A549 (cell line): ENCODE data around the gene LRRC51. TPM values are rescaled to one million over a fixed set of nuclear protein-coding genes. Genes with fewer than 3 reads are reported as not detected.
A peak's percentile ranks its signal among the peaks of the same experiment; 100 is the strongest.

ENCODE experiments used
- ATAC-seq, 2 experiments: fragments of 200-7000 bp in 1 of 2; fragments of >200 bp in 1 of 2; cut with Nextera tagmentation in 1 of 2; cut with Tn5 transposase in 1 of 2; 3 replicates each; pipeline versions ENCODE4 v1.8.0 to v1.9.1; 2018 to 2020; ENCODE audit warnings: mild to moderate bottlenecking in 1 of 2, moderate library complexity in 1 of 2
- CTCF ChIA-PET: fragments of 300-600 bp; sonication (Branson Sonifier 250); formaldehyde crosslinking; extraction: SDS; loops from one replicate; lab custom pipeline; 2021; ENCODE audit warnings: antibody characterized with exemption, inconsistent platforms; lab: Yijun Ruan, JAX
- POLR2A ChIA-PET: fragments of 350-600 bp; formaldehyde crosslinking; extraction: SDS; loops from one replicate; lab custom pipeline; 2021; ENCODE audit warnings: antibody characterized with exemption, inconsistent platforms; lab: Yijun Ruan, JAX
- DNase-seq, 2 experiments: peaks; one replicate each; pipeline versions ENCODE4 v3.0.0 to v3.0.0-alpha.2; 2011 to 2016; ENCODE audit warnings: low read depth in 1 of 2, low spot score in 1 of 2
- FAIRE-seq: peaks from 2 replicates; lab custom pipeline; 2011; peaks lifted over from hg19 to GRCh38; lab: Jason Lieb, UNC
- H3K27ac ChIP-seq, 2 experiments: fragments of >200 bp; sonication (Bioruptor Twin); formaldehyde crosslinking; 3 replicates each; pipeline ENCODE4 v1.5.1; 2016 to 2017
- H3K4me1 ChIP-seq: fragments of >200 bp; sonication (Bioruptor Twin); formaldehyde crosslinking; 3 replicates; pipeline ENCODE4 v1.6.1; 2016
- H3K4me2 ChIP-seq: fragments of >200 bp; sonication (Bioruptor Twin); formaldehyde crosslinking; 3 replicates; pipeline ENCODE4 v1.6.1; 2016
- H3K4me3 ChIP-seq: fragments of >200 bp; sonication (Bioruptor Twin); formaldehyde crosslinking; 3 replicates; pipeline ENCODE4 v1.5.1; 2016
- H3K9me3 ChIP-seq: fragments of >200 bp; sonication (Bioruptor Twin); formaldehyde crosslinking; 3 replicates; pipeline ENCODE4 v1.6.1; 2016
- ATOH8 ChIP-seq: fragments of 250-450 bp; sonication (Bioruptor Pico); IDR thresholded peaks from 2 replicates; pipeline ENCODE4 v1.5.0; 2020; ENCODE audit warnings: low read depth, mild to moderate bottlenecking, moderate library complexity
- BHLHE40 ChIP-seq: IDR thresholded peaks from 2 replicates; pipeline ENCODE4 v1.6.1; 2012; ENCODE audit warnings: low read depth, low read length, inconsistent platforms
- CEBPB ChIP-seq, 2 experiments: fragments of >200 bp in 1 of 2; sonication (Bioruptor Twin) in 1 of 2; formaldehyde crosslinking in 1 of 2; IDR thresholded peaks; 2 replicates each; pipeline ENCODE4 v1.6.1; 2012 to 2016
- ESRRA ChIP-seq: fragments of 150-350 bp; IDR thresholded peaks from 2 replicates; pipeline ENCODE4 v1.6.1; 2014; ENCODE audit warnings: mild to moderate bottlenecking, low read length, borderline replicate concordance
- FOSB ChIP-seq: fragments of 250-450 bp; sonication (Bioruptor Pico); IDR thresholded peaks from 2 replicates; pipeline ENCODE4 v1.5.0; 2020; ENCODE audit warnings: mild to moderate bottlenecking, moderate library complexity
- FOSL2 ChIP-seq, 2 experiments: fragments of 450-650 bp in 1 of 2; fragments of >200 bp in 1 of 2; sonication (Bioruptor Twin) in 1 of 2; formaldehyde crosslinking; IDR thresholded peaks; 2 replicates each; pipeline versions ENCODE4 v1.5.0 to v1.6.1; 2016 to 2020; ENCODE audit warnings: mild to moderate bottlenecking in 1 of 2, moderate library complexity in 1 of 2
- FOXS1 ChIP-seq: fragments of 250-450 bp; sonication (Bioruptor Pico); IDR thresholded peaks from 2 replicates; pipeline ENCODE4 v1.5.0; 2020; ENCODE audit warnings: mild to moderate bottlenecking, moderate library complexity
- GATA3 ChIP-seq: IDR thresholded peaks from 2 replicates; pipeline ENCODE4 v1.6.1; 2012; ENCODE audit warnings: borderline replicate concordance
- HDAC2 ChIP-seq: fragments of 200-600 bp; sonication (generic); IDR thresholded peaks from 2 replicates; pipeline ENCODE4 v1.6.1; 2016
- HEYL ChIP-seq: fragments of 250-450 bp; sonication (Bioruptor Pico); IDR thresholded peaks from 2 replicates; pipeline ENCODE4 v1.8.0; 2021; ENCODE audit warnings: mild to moderate bottlenecking, moderate library complexity
- HOXA7 ChIP-seq: fragments of 250-450 bp; sonication (Bioruptor Pico); IDR thresholded peaks from 2 replicates; pipeline ENCODE4 v1.5.0; 2020; ENCODE audit warnings: mild to moderate bottlenecking, moderate library complexity
- HOXB13 ChIP-seq: fragments of 250-450 bp; sonication (Bioruptor Pico); IDR thresholded peaks from 2 replicates; pipeline ENCODE4 v1.5.0; 2020; ENCODE audit warnings: low read depth, mild to moderate bottlenecking, moderate library complexity
- KDM1A ChIP-seq: fragments of 200-600 bp; sonication (generic); IDR thresholded peaks from 2 replicates; pipeline ENCODE4 v1.6.1; 2016; ENCODE audit warnings: low read depth, mild to moderate bottlenecking
- KDM5A ChIP-seq: fragments of 200-600 bp; sonication (generic); IDR thresholded peaks from 2 replicates; pipeline ENCODE4 v1.6.1; 2016; ENCODE audit warnings: antibody characterized with exemption, mild to moderate bottlenecking
- MAZ ChIP-seq: fragments of 150-350 bp; IDR thresholded peaks from 2 replicates; pipeline ENCODE4 v1.6.1; 2014; ENCODE audit warnings: antibody characterized with exemption, low read depth, low read length, borderline replicate concordance
- NR3C1 ChIP-seq: fragments of >200 bp; sonication (Bioruptor Twin); formaldehyde crosslinking; IDR thresholded peaks from 3 replicates; pipeline ENCODE4 v1.6.1; 2017
- PBX3 ChIP-seq: IDR thresholded peaks from 2 replicates; pipeline ENCODE4 v1.6.1; 2012
- PHF8 ChIP-seq: fragments of 200-600 bp; sonication (generic); IDR thresholded peaks from 2 replicates; pipeline ENCODE4 v1.6.1; 2016; ENCODE audit warnings: low read depth, mild to moderate bottlenecking, antibody characterized with exemption, moderate library complexity, borderline replicate concordance
- POLR2A ChIP-seq: IDR thresholded peaks from 2 replicates; pipeline ENCODE4 v1.6.1; 2012; ENCODE audit warnings: mild to moderate bottlenecking, low read length
- RARB ChIP-seq: fragments of 250-450 bp; sonication (Bioruptor Pico); IDR thresholded peaks from 2 replicates; pipeline ENCODE4 v1.8.0; 2021; ENCODE audit warnings: mild to moderate bottlenecking, moderate library complexity
- RNF2 ChIP-seq: fragments of 200-600 bp; sonication (generic); IDR thresholded peaks from 2 replicates; pipeline ENCODE4 v1.6.1; 2016; ENCODE audit warnings: low read depth, mild to moderate bottlenecking, antibody characterized with exemption, moderate library complexity, borderline replicate concordance
- SMC3 ChIP-seq: fragments of >200 bp; sonication (Bioruptor Twin); formaldehyde crosslinking; IDR thresholded peaks from 3 replicates; pipeline ENCODE4 v1.6.1; 2018; ENCODE audit warnings: inconsistent platforms
- TFCP2L1 ChIP-seq: fragments of 250-450 bp; sonication (Bioruptor Pico); IDR thresholded peaks from 2 replicates; pipeline ENCODE4 v1.5.0; 2021; ENCODE audit warnings: mild to moderate bottlenecking
- TP53 ChIP-seq: fragments of 250-450 bp; sonication (Bioruptor Pico); IDR thresholded peaks from 2 replicates; pipeline ENCODE4 v1.5.0; 2021; ENCODE audit warnings: mild to moderate bottlenecking, moderate library complexity
- ZC3H11A ChIP-seq: fragments of 450-650 bp; IDR thresholded peaks from 2 replicates; pipeline ENCODE4 v1.6.1; 2014; ENCODE audit warnings: antibody characterized with exemption, mild to moderate bottlenecking
- ZNF302 ChIP-seq: fragments of 250-450 bp; sonication (Bioruptor Pico); IDR thresholded peaks from 2 replicates; pipeline ENCODE4 v1.9.0; 2021; ENCODE audit warnings: inconsistent platforms, mild to moderate bottlenecking, moderate library complexity
- ZSCAN20 ChIP-seq: fragments of 250-450 bp; sonication (Bioruptor Pico); IDR thresholded peaks from 2 replicates; pipeline ENCODE4 v1.8.0; 2022; ENCODE audit warnings: mild to moderate bottlenecking, moderate library complexity
- WGBS: methylation state at CpG from one replicate; pipeline ENCODE4 v1.1.6; 2017; ENCODE audit errors: missing lambda C conversion rate; 5-methylcytosine and 5-hydroxymethylcytosine counted together
- polyA plus RNA-seq, 4 experiments: library from polyadenylated mRNA; depleted of rRNA in 3 of 4; stranded (reverse); fragments of >200 nt; fragmentation: RNase III in 1 of 4; extraction: RNeasy Plus Mini Kit Qiagen cat#74134 plus additional on column Dnase treatment in 1 of 4; gene quantifications; 2 replicates in 3 of 4; 3 replicates in 1 of 4; pipeline ENCODE4 v1.2.3, GENCODE V29; 2011 to 2017
- TF ChIP-seq, protein P1 (sequence below): fragments of 150-350 bp; IDR thresholded peaks from 2 replicates; pipeline ENCODE4 v1.6.1; 2014; ENCODE audit warnings: low read depth, mild to moderate bottlenecking, low read length
- TF ChIP-seq, protein P2 (sequence below): fragments of 250-450 bp; sonication (Bioruptor Pico); IDR thresholded peaks from 2 replicates; pipeline ENCODE4 v1.5.0; 2021; ENCODE audit warnings: mild to moderate bottlenecking, moderate library complexity, borderline replicate concordance
- TF ChIP-seq, protein P3 (sequence below): IDR thresholded peaks from 2 replicates; pipeline ENCODE4 v1.6.1; 2012; ENCODE audit warnings: low read depth, borderline replicate concordance

The LRRC51 gene
- polyA plus RNA-seq, 2 of the 4 experiments (the other 2 are of a cell fraction) = 8.2 to 14.3 TPM

GRCh38 chr11:72112978-72113808 is 32.5 kb downstream of the LRRC51 start:
- Histone ChIP-seq H3K4me3 (peak overlapping the region; percentile 51), H3K4me2 (peak overlapping the region; percentile 86), H3K9me3 (no peaks in the 10 kb centered on the region), H3K27ac (peak overlapping the region; percentile 94 to 97), H3K4me1 (peaks cover 9% of the 10 kb centered on the region; the same call in 2 of the 3 replicates)
- FAIRE-seq = no peak
- no peak for TF ChIP-seq GATA3
- TF ChIP-seq SMC3 = no peak
- TF ChIP-seq RARB (CRISPR knock-in tag) = no peak
- peak; percentile 82; the same call in 1 of the 2 replicates for TF ChIP-seq PHF8
- TF ChIP-seq FOSL2 (IDR thresholded peaks at IDR 0.05) = no peak
- TF ChIP-seq FOSL2 (CRISPR knock-in tag; IDR thresholded peaks at IDR 0.05) = no peak
- TF ChIP-seq ZNF302 (CRISPR knock-in tag) = no peak
- TF ChIP-seq POLR2A = 0 out of 2 replicates have a peak, but pooled peaks have one; percentile 9
- TF ChIP-seq PBX3 = no peak
- TF ChIP-seq HEYL (CRISPR knock-in tag) = no peak
- no peak for TF ChIP-seq FOXS1
- no peak for TF ChIP-seq TP53 (CRISPR knock-in tag)
- no peak for TF ChIP-seq KDM5A
- no peak for TF ChIP-seq HDAC2
- no peak for TF ChIP-seq BHLHE40
- TF ChIP-seq CEBPB (IDR thresholded peaks at IDR 0.05) = no peak
- TF ChIP-seq, protein P1, sequence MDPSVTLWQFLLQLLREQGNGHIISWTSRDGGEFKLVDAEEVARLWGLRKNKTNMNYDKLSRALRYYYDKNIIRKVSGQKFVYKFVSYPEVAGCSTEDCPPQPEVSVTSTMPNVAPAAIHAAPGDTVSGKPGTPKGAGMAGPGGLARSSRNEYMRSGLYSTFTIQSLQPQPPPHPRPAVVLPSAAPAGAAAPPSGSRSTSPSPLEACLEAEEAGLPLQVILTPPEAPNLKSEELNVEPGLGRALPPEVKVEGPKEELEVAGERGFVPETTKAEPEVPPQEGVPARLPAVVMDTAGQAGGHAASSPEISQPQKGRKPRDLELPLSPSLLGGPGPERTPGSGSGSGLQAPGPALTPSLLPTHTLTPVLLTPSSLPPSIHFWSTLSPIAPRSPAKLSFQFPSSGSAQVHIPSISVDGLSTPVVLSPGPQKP = no peak
- TF ChIP-seq, protein P2, sequence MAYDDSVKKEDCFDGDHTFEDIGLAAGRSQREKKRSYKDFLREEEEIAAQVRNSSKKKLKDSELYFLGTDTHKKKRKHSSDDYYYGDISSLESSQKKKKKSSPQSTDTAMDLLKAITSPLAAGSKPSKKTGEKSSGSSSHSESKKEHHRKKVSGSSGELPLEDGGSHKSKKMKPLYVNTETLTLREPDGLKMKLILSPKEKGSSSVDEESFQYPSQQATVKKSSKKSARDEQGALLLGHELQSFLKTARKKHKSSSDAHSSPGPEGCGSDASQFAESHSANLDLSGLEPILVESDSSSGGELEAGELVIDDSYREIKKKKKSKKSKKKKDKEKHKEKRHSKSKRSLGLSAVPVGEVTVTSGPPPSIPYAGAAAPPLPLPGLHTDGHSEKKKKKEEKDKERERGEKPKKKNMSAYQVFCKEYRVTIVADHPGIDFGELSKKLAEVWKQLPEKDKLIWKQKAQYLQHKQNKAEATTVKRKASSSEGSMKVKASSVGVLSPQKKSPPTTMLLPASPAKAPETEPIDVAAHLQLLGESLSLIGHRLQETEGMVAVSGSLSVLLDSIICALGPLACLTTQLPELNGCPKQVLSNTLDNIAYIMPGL (CRISPR knock-in tag) = no peak
- TF ChIP-seq NR3C1 = no peak
- TF ChIP-seq FOSB = no peak
- no peak for TF ChIP-seq ZSCAN20 (CRISPR knock-in tag)
- no peak for TF ChIP-seq RNF2
- TF ChIP-seq ESRRA = no peak
- TF ChIP-seq ZC3H11A = no peak
- TF ChIP-seq, protein P3, sequence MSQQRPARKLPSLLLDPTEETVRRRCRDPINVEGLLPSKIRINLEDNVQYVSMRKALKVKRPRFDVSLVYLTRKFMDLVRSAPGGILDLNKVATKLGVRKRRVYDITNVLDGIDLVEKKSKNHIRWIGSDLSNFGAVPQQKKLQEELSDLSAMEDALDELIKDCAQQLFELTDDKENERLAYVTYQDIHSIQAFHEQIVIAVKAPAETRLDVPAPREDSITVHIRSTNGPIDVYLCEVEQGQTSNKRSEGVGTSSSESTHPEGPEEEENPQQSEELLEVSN = 0 out of 2 replicates have a peak, but pooled peaks have one; percentile 8
- peak; percentile 51 for TF ChIP-seq HOXB13
- no peak for TF ChIP-seq TFCP2L1 (CRISPR knock-in tag)
- no peak for TF ChIP-seq KDM1A
- TF ChIP-seq MAZ = no peak
- TF ChIP-seq ATOH8 (CRISPR knock-in tag) = no peak
- no peak for TF ChIP-seq HOXA7
- ATAC-seq = peak in 1 of 2 experiments; percentile 16; a peak in 1 of 6 replicates
- ChIA-PET POLR2A (interaction anchor here (0.9 to 1.6 kb wide), 7 partner anchors 9 to 123 kb away, joined by 3 to 20 read pairs (median 4); partner anchors contain the start of gene LAMTOR1), CTCF (interaction anchor here (1.0 to 3.0 kb wide), 9 partner anchors 12 to 318 kb away, joined by 3 to 26 read pairs (median 4); no protein-coding TSS in a partner anchor)
- no peak for DNase-seq
- WGBS = 65% methylated on average over 9 of the region's 9 CpGs
